GM21825 (cell line): ENCODE results near the gene COL4A4.

Experiments
- ATAC-seq: cut with Tn5 transposase; IDR thresholded peaks from one replicate; pipeline ENCODE4 v1.9.1; 2021; ENCODE audit warnings: mild to moderate bottlenecking, moderate library complexity; ENCODE audit not compliant: unreplicated experiment

The COL4A4 gene

GRCh38 chr2:227163485-227163997 is 464 bp downstream of the COL4A4 start:
- peak; percentile 74 for ATAC-seq

GRCh38 chr2:227161947-227162346 is 2.1 kb downstream of the COL4A4 start:
- no peak for ATAC-seq

GRCh38 chr2:227160164-227160563 is 3.8 kb downstream of the COL4A4 start:
- ATAC-seq, result no peak

GRCh38 chr2:227154986-227155774 is 8.8 kb downstream of the COL4A4 start:
- ATAC-seq, result no peak

- no peak for ATAC-seq
These were observed 10.1 kb downstream of the COL4A4 start for GRCh38 chr2:227153758-227154486.

GRCh38 chr2:227153307-227153706 is 10.7 kb downstream of the COL4A4 start:
- no peak for ATAC-seq

- ATAC-seq, result no peak
These were observed 11.8 kb downstream of the COL4A4 start for GRCh38 chr2:227152093-227152766.

GRCh38 chr2:227150222-227150936 is 13.6 kb downstream of the COL4A4 start:
- no peak for ATAC-seq

GRCh38 chr2:227148106-227148505 is 15.9 kb downstream of the COL4A4 start:
- no peak for ATAC-seq

- no peak for ATAC-seq
These were observed 17.0 kb downstream of the COL4A4 start for GRCh38 chr2:227147023-227147422.

GRCh38 chr2:227146456-227146855 is 17.5 kb downstream of the COL4A4 start:
- ATAC-seq, result no peak

- no peak for ATAC-seq
These were observed 20.1 kb downstream of the COL4A4 start for GRCh38 chr2:227143895-227144294.

GRCh38 chr2:227141301-227141700 is 22.7 kb downstream of the COL4A4 start:
- ATAC-seq, result no peak

- no peak for ATAC-seq
These were observed 29.4 kb downstream of the COL4A4 start for GRCh38 chr2:227134591-227134990.

- no peak for ATAC-seq
These were observed 31.0 kb downstream of the COL4A4 start for GRCh38 chr2:227132986-227133385.

GRCh38 chr2:227130636-227131035 is 33.4 kb downstream of the COL4A4 start:
- no peak for ATAC-seq

- ATAC-seq, result no peak
These were observed 36.8 kb downstream of the COL4A4 start for GRCh38 chr2:227127201-227127600.

GRCh38 chr2:227125506-227125905 is 38.5 kb downstream of the COL4A4 start:
- ATAC-seq, result no peak

- ATAC-seq, result no peak
These were observed 39.2 kb downstream of the COL4A4 start for GRCh38 chr2:227124811-227125210.

- ATAC-seq, result no peak
These were observed 40.3 kb downstream of the COL4A4 start for GRCh38 chr2:227123697-227124096.

- ATAC-seq, result no peak
These were observed 45.7 kb downstream of the COL4A4 start for GRCh38 chr2:227118353-227118752.
